Measurements from ENCODE around the gene ASGR1. TPM values are rescaled to one million over a fixed set of nuclear protein-coding genes. Genes with fewer than 3 reads are reported as not detected.

ASGR1 gene
- total and polyA plus RNA-seq, 7 donors = 0.36 to 2.4 (median 1.7) TPM; not detected in 2

- no peak for DNase-seq
- Histone ChIP-seq H3K9me3 (no peaks in the 10 kb centered on the region), H3K27ac (no peak overlapping the region), H3K4me3 (no peak overlapping the region), H3K36me3 (peaks cover 0 to 39% (median 14%) of the 10 kb centered on the region in 4 donors), H3K27me3 (no peaks in the 10 kb centered on the region), H3K4me1 (peaks cover 0 to 29% (median 19%) of the 10 kb centered on the region in 4 donors)
- WGBS, 2 donors = 94 to 95% methylated on average over 16 of the region's 16 CpGs
- intact Hi-C loops (cut with DNase I) = no loop called here
- TF ChIP-seq POLR2AphosphoS5 (IDR thresholded peaks at IDR 0.05) (no peak), EP300 (IDR thresholded peaks at IDR 0.05) (no peak), POLR2A (IDR thresholded peaks at IDR 0.05) (no peak), CTCF (IDR thresholded peaks at IDR 0.05) (no peak)
Measured at GRCh38 chr17:7203391-7203790, 24.2 kb upstream of the ASGR1 start.

- DNase-seq = no peak
- H3K27me3 ChIP-seq = no peaks in the 10 kb centered on the region
- TF ChIP-seq POLR2AphosphoS5 (IDR thresholded peaks at IDR 0.05) (no peak), EP300 (IDR thresholded peaks at IDR 0.05) (no peak), CTCF (IDR thresholded peaks at IDR 0.05) (no peak), POLR2A (IDR thresholded peaks at IDR 0.05) (no peak)
- no peaks in the 10 kb centered on the region for H3K4me1 ChIP-seq
- H3K27ac ChIP-seq = no peak overlapping the region
- H3K36me3 ChIP-seq = peaks cover 14 to 80% (median 31%) of the 10 kb centered on the region in 4 donors
- H3K9me3 ChIP-seq = no peaks in the 10 kb centered on the region
- WGBS, 2 donors = 90 to 93% methylated on average over 22 of the region's 22 CpGs
- intact Hi-C loops (cut with DNase I) = no loop called here
- no peak overlapping the region for H3K4me3 ChIP-seq
Measured at GRCh38 chr17:7196651-7197401, 17.7 kb upstream of the ASGR1 start.

GRCh38 chr17:7195971-7196370 lies 16.8 kb upstream of the ASGR1 start:
- TF ChIP-seq CTCF (IDR thresholded peaks at IDR 0.05) = no peak
- no peak for TF ChIP-seq POLR2A (IDR thresholded peaks at IDR 0.05)
- no peak for TF ChIP-seq EP300 (IDR thresholded peaks at IDR 0.05)
- TF ChIP-seq POLR2AphosphoS5 (IDR thresholded peaks at IDR 0.05) = no peak
- WGBS, 2 donors = 92 to 94% methylated on average over 12 of the region's 12 CpGs
- peaks cover 16 to 80% (median 31%) of the 10 kb centered on the region in 4 donors for H3K36me3 ChIP-seq
- DNase-seq = no peak
- no peak overlapping the region for H3K27ac ChIP-seq
- H3K27me3 ChIP-seq = no peaks in the 10 kb centered on the region
- H3K4me3 ChIP-seq = no peak overlapping the region
- no peaks in the 10 kb centered on the region for H3K9me3 ChIP-seq
- intact Hi-C loops (cut with DNase I) = no loop called here
- H3K4me1 ChIP-seq = no peaks in the 10 kb centered on the region

- H3K9me3 ChIP-seq = no peaks in the 10 kb centered on the region
- H3K4me1 ChIP-seq = no peaks in the 10 kb centered on the region
- no peaks in the 10 kb centered on the region for H3K27me3 ChIP-seq
- DNase-seq = no peak
- TF ChIP-seq CTCF (IDR thresholded peaks at IDR 0.05) = no peak
- TF ChIP-seq POLR2AphosphoS5 (IDR thresholded peaks at IDR 0.05) = no peak
- no peak for TF ChIP-seq POLR2A (IDR thresholded peaks at IDR 0.05)
- TF ChIP-seq EP300 (IDR thresholded peaks at IDR 0.05) = no peak
- intact Hi-C loops (cut with DNase I) = no loop called here
- no peak overlapping the region for H3K4me3 ChIP-seq
- peaks cover 23 to 71% (median 38%) of the 10 kb centered on the region in 4 donors for H3K36me3 ChIP-seq
- 77 to 83% methylated on average over 12 of the region's 12 CpGs for WGBS, 2 donors
- H3K27ac ChIP-seq = no peak overlapping the region
Measured at GRCh38 chr17:7192271-7192937, 13.2 kb upstream of the ASGR1 start.
